HG03066 (cell line): ENCODE measurements around the gene XYLB.
A peak's percentile ranks its signal among the peaks of the same experiment; 100 is the strongest.
"Not testable (repeated sequence)": the region's sequence is repeated elsewhere in the genome, so short reads cannot be mapped to it uniquely, and the experiment has no call there.

Experiments
- ATAC-seq: cut with Tn5 transposase; IDR thresholded peaks from one replicate; pipeline ENCODE4 v1.9.1; 2021; ENCODE audit warnings: low read depth; ENCODE audit not compliant: unreplicated experiment

Gene XYLB

GRCh38 chr3:38346587-38347410 lies at the start of gene XYLB:
XYLB (plus strand) TSS chr3:38346785; CDS start chr3:38346869, 84 bp downstream.
- ATAC-seq, result peak; percentile 98

GRCh38 chr3:38297053-38297452 lies 49.5 kb upstream of the XYLB start:
- ATAC-seq, result not testable (repeated sequence)

DNA sequence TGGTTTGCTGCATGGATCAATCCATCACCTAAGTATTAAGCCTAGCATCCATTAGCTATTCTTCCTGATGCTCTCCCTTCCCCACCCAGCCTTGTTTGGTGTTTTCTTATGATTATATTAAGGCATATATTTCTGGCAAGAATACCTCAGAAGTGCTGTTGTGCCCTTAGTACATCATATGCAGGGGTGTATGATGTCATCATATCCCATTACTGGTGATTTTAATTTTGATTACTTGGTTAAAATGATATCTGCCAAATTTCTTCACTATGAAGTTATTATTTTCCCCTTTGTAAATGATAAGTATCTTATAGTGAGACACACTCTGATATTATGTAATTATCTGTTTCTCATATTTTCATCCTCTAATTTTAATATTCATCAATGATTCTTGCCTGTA lies 49.0 kb upstream of the XYLB start:
- no peak for ATAC-seq

GRCh38 chr3:38297947-38298711 lies 48.5 kb upstream of the XYLB start:
- no peak for ATAC-seq

DNA sequence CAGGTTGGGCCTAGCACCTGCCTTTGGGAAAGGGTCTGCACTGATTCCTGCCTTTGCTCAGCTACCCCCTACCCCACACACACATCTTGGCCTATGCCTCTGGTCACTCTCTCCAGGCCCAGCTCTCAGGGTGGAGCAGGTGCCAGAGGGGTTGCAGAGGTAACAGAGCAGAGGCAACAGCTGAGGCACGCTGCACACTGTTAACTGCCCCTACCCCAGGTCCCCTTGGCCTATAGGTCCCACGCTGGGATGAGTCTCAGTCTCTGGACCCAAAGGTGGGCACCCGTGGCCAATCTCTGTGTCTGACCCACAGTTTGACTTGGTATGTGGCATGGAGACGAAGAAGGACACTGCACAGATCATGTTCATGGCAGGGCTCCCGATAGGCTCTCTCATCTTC lies 39.6 kb upstream of the XYLB start:
- no peak for ATAC-seq

- ATAC-seq, result no peak
These were observed 39.0 kb upstream of the XYLB start for GRCh38 chr3:38307599-38307998.

DNA sequence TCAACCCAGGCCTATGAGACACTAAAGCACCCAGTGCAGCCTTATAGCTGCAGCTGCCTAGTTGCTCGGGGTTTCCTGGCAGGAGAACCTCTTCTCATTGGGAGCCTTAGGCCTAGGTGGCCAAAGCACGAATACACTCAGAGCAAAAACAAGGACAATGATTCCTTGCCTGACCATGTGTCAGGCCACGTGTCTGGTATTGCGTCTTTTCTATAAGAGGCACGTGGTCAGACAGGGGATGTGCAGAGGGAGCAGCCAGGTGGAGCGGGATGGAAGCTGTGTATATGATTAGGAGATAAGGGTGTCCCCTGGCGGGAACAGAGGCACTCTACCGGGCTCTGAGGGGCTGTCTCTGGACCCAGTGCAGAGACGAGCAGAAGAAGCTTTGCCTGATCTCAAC lies 38.1 kb upstream of the XYLB start:
- ATAC-seq, result no peak

GRCh38 chr3:38311476-38311875 lies 35.1 kb upstream of the XYLB start:
- no peak for ATAC-seq

DNA sequence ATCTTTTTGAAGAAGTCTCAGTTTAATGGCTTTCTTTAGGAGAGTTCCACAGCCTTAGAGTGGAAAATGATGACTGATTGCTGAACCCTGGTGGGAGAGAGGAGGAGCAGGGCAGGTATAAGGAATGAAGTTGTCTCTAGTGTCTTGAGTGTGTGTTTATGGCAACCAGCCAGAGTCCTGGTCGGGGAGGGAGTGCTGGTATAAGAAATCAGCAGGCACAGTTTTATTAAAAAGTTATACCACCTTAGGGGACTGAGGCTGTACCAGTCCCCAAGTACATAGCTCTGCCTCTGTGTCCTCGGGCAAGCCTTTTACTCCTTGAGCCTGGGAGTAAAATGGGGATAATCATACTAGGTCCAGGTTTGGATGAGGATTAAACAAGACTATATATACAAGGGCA lies 34.6 kb upstream of the XYLB start:
- ATAC-seq, result no peak

DNA sequence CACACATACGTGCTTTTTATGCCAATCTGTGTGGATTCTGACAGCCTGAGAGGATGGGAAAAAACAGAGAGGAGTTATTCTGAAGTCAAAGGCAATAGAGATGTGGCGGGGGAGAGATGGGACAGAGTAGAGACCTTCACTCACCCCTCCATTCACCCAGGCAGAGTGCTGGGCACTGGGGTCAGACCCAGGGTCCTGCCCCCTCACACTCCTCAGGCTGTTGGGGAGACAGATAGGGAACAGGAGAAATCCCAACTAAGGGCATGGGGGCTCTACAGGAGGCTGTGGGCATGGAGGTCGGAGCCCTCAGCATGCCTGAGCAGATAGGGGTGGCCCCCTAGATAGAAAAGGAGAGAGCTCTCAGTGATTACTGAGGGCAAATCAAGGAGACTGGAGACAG lies 34.2 kb upstream of the XYLB start:
- no peak for ATAC-seq

- ATAC-seq, result no peak
These were observed 33.3 kb upstream of the XYLB start for GRCh38 chr3:38313263-38313662.

DNA sequence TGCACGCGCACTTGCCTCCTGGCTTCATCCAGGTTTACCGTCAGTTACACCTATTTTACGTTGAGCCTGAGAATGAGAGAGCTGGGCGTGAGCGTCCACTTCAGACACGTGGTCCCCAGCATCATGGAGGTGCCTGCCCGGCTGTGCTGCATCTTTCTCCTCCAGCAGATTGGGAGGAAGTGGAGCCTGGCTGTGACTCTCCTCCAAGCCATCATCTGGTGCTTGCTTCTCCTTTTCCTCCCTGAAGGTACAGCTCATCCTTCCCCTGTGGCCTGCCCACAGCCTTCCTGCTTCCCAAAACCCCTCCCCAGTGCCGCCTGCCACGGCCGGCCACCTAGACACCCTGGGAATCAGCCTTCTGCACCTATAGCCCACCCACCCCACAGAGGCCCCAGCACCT lies 32.9 kb upstream of the XYLB start:
- no peak for ATAC-seq

DNA sequence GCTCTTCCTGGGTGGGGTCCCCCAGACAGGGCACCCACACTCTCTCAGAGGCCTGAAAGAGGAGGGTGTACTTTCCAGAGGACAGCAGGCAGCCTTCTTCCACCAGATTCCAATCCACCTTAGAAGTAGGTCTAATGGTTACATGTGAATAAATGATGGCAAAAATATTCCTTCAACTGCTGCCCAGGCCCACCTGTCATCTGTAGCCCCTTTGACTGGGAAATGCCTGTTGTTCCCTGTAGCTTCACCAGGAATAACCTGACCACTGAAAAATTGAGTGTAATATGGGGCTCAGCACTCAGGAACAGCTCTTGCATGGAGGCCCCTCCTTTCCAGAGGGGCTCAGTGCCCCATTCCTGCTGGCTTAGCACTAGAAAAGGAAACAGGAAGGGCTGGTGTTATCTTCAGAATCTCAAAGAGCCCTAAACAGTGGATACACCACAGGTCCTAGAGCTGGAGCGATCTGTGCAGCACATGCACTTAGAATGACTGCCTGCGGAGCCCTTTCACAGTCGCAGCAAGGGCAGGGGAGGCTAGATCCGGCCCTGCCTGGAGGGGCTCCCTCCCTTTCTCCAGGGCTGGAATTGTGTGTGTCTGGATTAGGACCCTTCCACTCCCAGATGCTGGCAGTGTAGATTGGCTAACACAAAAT lies 32.3 kb upstream of the XYLB start:
- ATAC-seq, result no peak

DNA sequence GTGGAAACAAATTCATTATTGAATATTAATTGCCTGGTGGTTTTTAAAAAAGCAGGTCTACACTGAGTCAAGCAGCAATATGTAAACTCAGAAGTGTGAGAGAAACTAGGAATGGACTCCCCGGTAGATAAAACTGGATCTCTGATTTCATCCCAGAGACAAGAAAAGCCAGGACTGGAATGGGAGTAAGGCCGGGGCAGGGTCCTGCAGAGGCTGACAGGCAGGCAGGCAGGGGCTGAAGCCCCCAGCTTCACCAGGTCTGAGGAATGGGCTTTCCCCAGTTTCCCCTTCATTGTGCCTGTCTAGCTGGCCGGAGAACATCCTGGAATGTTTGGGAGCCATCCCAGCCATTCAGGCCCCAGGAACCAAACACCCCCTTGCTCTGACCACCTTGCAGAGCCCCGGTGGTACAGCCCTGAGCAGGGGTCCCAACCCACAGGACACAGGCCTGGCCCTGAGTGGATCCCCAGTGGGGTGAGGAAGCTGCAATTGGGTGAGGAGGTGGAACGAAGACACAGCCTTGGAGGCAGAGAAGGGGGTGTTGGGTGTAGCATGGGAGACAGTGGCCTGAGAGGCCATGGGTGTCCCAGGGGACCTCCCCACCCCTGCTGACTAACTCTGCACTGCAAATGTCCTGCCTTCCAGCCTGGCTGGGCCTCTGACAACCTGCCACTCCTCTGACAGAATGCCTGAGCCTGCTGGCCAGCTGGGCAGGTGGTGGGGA lies 31.7 kb upstream of the XYLB start:
- ATAC-seq, result no peak

- ATAC-seq, result no peak
These were observed 30.9 kb upstream of the XYLB start for GRCh38 chr3:38315488-38316230.

- no peak for ATAC-seq
These were observed 30.0 kb upstream of the XYLB start for GRCh38 chr3:38316356-38317191.

DNA sequence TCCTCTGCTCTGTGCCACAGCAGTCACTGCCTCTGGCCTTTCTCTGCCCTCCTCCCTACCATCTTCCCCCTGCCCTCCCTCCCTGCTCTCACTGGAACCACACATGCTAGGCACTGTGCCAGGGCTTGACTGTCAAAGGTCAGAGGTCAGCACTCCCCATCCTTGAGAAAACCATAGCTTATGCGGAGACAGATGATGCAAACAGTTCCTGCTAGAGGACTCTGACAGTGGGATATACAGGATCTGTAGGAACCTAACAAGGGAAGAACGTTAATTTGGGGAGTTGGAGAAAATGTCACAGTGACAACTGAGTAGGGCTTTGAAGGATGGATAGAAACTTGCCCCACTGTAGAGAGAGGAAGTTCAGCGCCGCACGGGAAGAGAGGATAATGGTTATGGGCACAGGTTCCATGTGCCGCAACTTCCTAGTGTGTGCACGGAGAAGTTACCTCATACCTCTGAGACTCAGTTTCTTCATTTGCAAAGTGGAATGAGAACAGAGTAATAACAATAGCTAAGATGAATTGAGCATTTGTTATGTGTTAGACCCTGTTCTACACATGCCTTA lies 29.3 kb upstream of the XYLB start:
- no peak for ATAC-seq

GRCh38 chr3:38318766-38319671 lies 27.6 kb upstream of the XYLB start:
- ATAC-seq, result no peak
